GM18526 (cell line): ENCODE measurements around the gene RELN.

Source experiments
- POLR2A ChIP-seq: IDR thresholded peaks from 3 replicates; pipeline ENCODE4 v1.6.1; 2011; ENCODE audit not compliant: insufficient read length; ENCODE audit errors: extremely low read depth

The RELN gene

GRCh38 chr7:103929901-103930311 is 59.6 kb downstream of the RELN start:
- no peak for TF ChIP-seq POLR2A

GRCh38 chr7:103928581-103928980 is 60.9 kb downstream of the RELN start:
- no peak for TF ChIP-seq POLR2A

- no peak for TF ChIP-seq POLR2A
Observed at GRCh38 chr7:103924184-103924583, 65.3 kb downstream of the RELN start.

- TF ChIP-seq POLR2A, result no peak
Observed at GRCh38 chr7:103922407-103922806, 67.1 kb downstream of the RELN start.

- TF ChIP-seq POLR2A, result no peak
Observed at GRCh38 chr7:103921692-103922091, 67.8 kb downstream of the RELN start.

GRCh38 chr7:103919272-103919868 is 70.1 kb downstream of the RELN start:
- no peak for TF ChIP-seq POLR2A

- TF ChIP-seq POLR2A, result no peak
Observed at GRCh38 chr7:103918631-103919271, 70.7 kb downstream of the RELN start.

- TF ChIP-seq POLR2A, result no peak
Observed at GRCh38 chr7:103915680-103916357, 73.6 kb downstream of the RELN start.

- no peak for TF ChIP-seq POLR2A
Observed at GRCh38 chr7:103914147-103914899, 75.1 kb downstream of the RELN start.

- no peak for TF ChIP-seq POLR2A
Observed at GRCh38 chr7:103912891-103913605, 76.4 kb downstream of the RELN start.

- no peak for TF ChIP-seq POLR2A
Observed at GRCh38 chr7:103905997-103906396, 83.5 kb downstream of the RELN start.

- no peak for TF ChIP-seq POLR2A
Observed at GRCh38 chr7:103902917-103903316, 86.5 kb downstream of the RELN start.

- TF ChIP-seq POLR2A, result no peak
Observed at GRCh38 chr7:103894656-103895596, 94.5 kb downstream of the RELN start.

- no peak for TF ChIP-seq POLR2A
Observed at GRCh38 chr7:103893350-103893749, 96.1 kb downstream of the RELN start.

- TF ChIP-seq POLR2A, result no peak
Observed at GRCh38 chr7:103889451-103889850, 100.0 kb downstream of the RELN start.
